Neural progenitor cell (in vitro differentiated cells): Measurements from ENCODE around the gene ANXA6. TPM values are rescaled to one million over a fixed set of nuclear protein-coding genes. Genes with fewer than 3 reads are reported as not detected.

ENCODE experiments used
- DNase-seq: peaks from one replicate; pipeline ENCODE4 v3.0.0-alpha.2; 2016; ENCODE audit warnings: low spot score
- H2AFZ ChIP-seq: fragments of 200-600 bp; sonication (generic); replicated peaks from 2 replicates; pipeline ENCODE4 v1.6.1; 2016; ENCODE audit warnings: antibody characterized with exemption
- H3F3A ChIP-seq: fragments of 200-600 bp; sonication (generic); 2 replicates; pipeline ENCODE4 v1.6.1; 2016; ENCODE audit warnings: antibody characterized with exemption, low read depth
- H3K27ac ChIP-seq: fragments of 200-600 bp; sonication (generic); 2 replicates; pipeline ENCODE4 v1.5.1; 2016; ENCODE audit warnings: mild to moderate bottlenecking
- H3K27me3 ChIP-seq: fragments of 200-600 bp; sonication (generic); 2 replicates; pipeline ENCODE4 v1.6.1; 2016; ENCODE audit warnings: mild to moderate bottlenecking, moderate library complexity
- H3K36me3 ChIP-seq: fragments of 200-600 bp; sonication (generic); 2 replicates; pipeline ENCODE4 v1.5.1; 2016
- H3K4me1 ChIP-seq: fragments of 200-600 bp; sonication (generic); 2 replicates; pipeline ENCODE4 v1.6.1; 2016; ENCODE audit warnings: mixed run types
- H3K4me2 ChIP-seq: fragments of 200-600 bp; sonication (generic); 2 replicates; pipeline ENCODE4 v1.6.1; 2016
- H3K4me3 ChIP-seq: fragments of 200-600 bp; sonication (generic); 2 replicates; pipeline ENCODE4 v1.5.1; 2016
- H3K79me2 ChIP-seq: fragments of 200-600 bp; sonication (generic); 2 replicates; pipeline ENCODE4 v1.6.1; 2016; ENCODE audit warnings: low read depth
- H3K9ac ChIP-seq: fragments of 200-600 bp; sonication (generic); 2 replicates; pipeline ENCODE4 v1.6.1; 2016
- H3K9me3 ChIP-seq: fragments of 200-600 bp; sonication (generic); 2 replicates; pipeline ENCODE4 v1.5.1; 2016; ENCODE audit warnings: low read depth
- H4K20me1 ChIP-seq: fragments of 200-600 bp; sonication (generic); 2 replicates; pipeline ENCODE4 v1.6.1; 2016; ENCODE audit warnings: low read depth
- H3K27ac Mint-ChIP-seq: 3 replicates; pipeline ENCODE4 v1.8.0; 2021; ENCODE audit warnings: mixed read lengths
- H3K27me3 Mint-ChIP-seq: 2 replicates; pipeline ENCODE4 v1.8.0; 2022; ENCODE audit warnings: low read depth, mild to moderate bottlenecking, inconsistent platforms, moderate library complexity, mixed read lengths; ENCODE audit not compliant: insufficient read depth
- H3K36me3 Mint-ChIP-seq: 3 replicates; pipeline ENCODE4 v1.8.0; 2021; ENCODE audit warnings: mixed read lengths
- H3K4me1 Mint-ChIP-seq: 3 replicates; pipeline ENCODE4 v1.8.0; 2021; ENCODE audit warnings: mixed read lengths
- H3K4me3 Mint-ChIP-seq: 3 replicates; pipeline ENCODE4 v1.8.0; 2021; ENCODE audit warnings: mild to moderate bottlenecking, moderate library complexity, mixed read lengths
- H3K9me3 Mint-ChIP-seq: 3 replicates; pipeline ENCODE4 v1.8.0; 2020; ENCODE audit warnings: mixed read lengths
- CTCF ChIP-seq: fragments of 200-600 bp; sonication (generic); IDR thresholded peaks from 2 replicates; pipeline ENCODE4 v1.5.1; 2017; ENCODE audit warnings: antibody characterized with exemption, mild to moderate bottlenecking
- EZH2 ChIP-seq: fragments of 200-600 bp; sonication (generic); IDR thresholded peaks from 2 replicates; pipeline ENCODE4 v1.6.1; 2017; ENCODE audit warnings: antibody characterized with exemption, mild to moderate bottlenecking, moderate library complexity
- EZH2phosphoT487 ChIP-seq: fragments of 200-600 bp; sonication (generic); IDR thresholded peaks from 2 replicates; pipeline ENCODE4 v1.6.1; 2017; ENCODE audit warnings: antibody characterized with exemption
- total RNA-seq: library from RNA; depleted of rRNA; stranded (reverse); fragments of >200 nt; gene quantifications from 2 replicates; pipeline ENCODE4 v1.2.3, GENCODE V29; 2015; ENCODE audit warnings: low replicate concordance

ANXA6 gene
- total RNA-seq, 1 donor from 2014 or later: 97.6 TPM

GRCh38 chr5:151104795-151105194, 52.8 kb downstream of the ANXA6 start:
- Histone ChIP-seq H3K79me2 (no peaks in the 10 kb centered on the region), H3K27me3 (no peaks in the 10 kb centered on the region), H3K36me3 (no peaks in the 10 kb centered on the region), H3K9me3 (no peaks in the 10 kb centered on the region), H3F3A (no peaks in the 10 kb centered on the region), H3K27ac (no peak overlapping the region), H3K4me1 (no peaks in the 10 kb centered on the region), H3K4me2 (no peak overlapping the region), H4K20me1 (no peaks in the 10 kb centered on the region), H3K9ac (no peak overlapping the region), H3K4me3 (no peak overlapping the region), H2AFZ (no peak overlapping the region)
- Mint-ChIP-seq H3K36me3 (peaks cover 46% of the 10 kb centered on the region), H3K9me3 (no peaks in the 10 kb centered on the region), H3K27ac (no peak overlapping the region), H3K4me3 (no peak overlapping the region), H3K27me3 (peaks cover 2% of the 10 kb centered on the region), H3K4me1 (no peaks in the 10 kb centered on the region)
- DNase-seq: no peak
- TF ChIP-seq EZH2phosphoT487: no peak
- no peak for TF ChIP-seq CTCF
- TF ChIP-seq EZH2: no peak

GRCh38 chr5:151101746-151102145, 55.8 kb downstream of the ANXA6 start:
- H3K9ac ChIP-seq: no peak overlapping the region
- no peak overlapping the region for H2AFZ ChIP-seq
- H3K4me1 Mint-ChIP-seq: no peaks in the 10 kb centered on the region
- peak overlapping the region; percentile 40 for H3K27ac Mint-ChIP-seq
- H3K36me3 ChIP-seq: no peaks in the 10 kb centered on the region
- H3K4me2 ChIP-seq: no peak overlapping the region
- H3K27me3 Mint-ChIP-seq: peaks cover 2% of the 10 kb centered on the region
- H3K9me3 Mint-ChIP-seq: no peaks in the 10 kb centered on the region
- DNase-seq: no peak
- no peaks in the 10 kb centered on the region for H3F3A ChIP-seq
- no peak overlapping the region for H3K27ac ChIP-seq
- no peak overlapping the region for H3K4me3 Mint-ChIP-seq
- no peak overlapping the region for H3K4me3 ChIP-seq
- no peaks in the 10 kb centered on the region for H3K9me3 ChIP-seq
- no peaks in the 10 kb centered on the region for H3K4me1 ChIP-seq
- H4K20me1 ChIP-seq: no peaks in the 10 kb centered on the region
- H3K27me3 ChIP-seq: no peaks in the 10 kb centered on the region
- TF ChIP-seq EZH2 (no peak), EZH2phosphoT487 (no peak), CTCF (no peak)
- no peaks in the 10 kb centered on the region for H3K79me2 ChIP-seq
- peaks cover 29% of the 10 kb centered on the region for H3K36me3 Mint-ChIP-seq

DNA sequence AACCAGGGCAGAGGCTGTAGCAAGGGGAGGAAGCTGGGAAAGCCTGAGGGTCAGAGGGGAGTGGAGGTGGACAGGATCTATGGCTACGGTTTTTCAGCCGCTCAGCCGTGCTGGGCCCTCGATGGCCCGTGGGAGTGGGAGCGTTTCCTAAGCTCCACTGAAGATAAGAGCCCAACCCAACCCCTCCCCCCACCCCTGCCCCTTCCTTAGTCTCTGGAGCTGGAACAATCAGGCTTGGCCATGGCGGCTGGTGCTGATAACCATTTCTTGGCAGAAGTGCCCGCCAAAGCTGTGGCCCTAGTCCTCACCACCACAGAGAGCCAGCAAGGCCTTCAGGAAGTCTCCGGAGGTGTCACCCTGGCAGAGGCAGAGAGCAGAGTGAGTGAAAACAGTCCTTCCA, 56.4 kb downstream of the ANXA6 start:
- Histone ChIP-seq H3K9ac (no peak overlapping the region), H3K27me3 (no peaks in the 10 kb centered on the region), H3K4me1 (peaks cover 1% of the 10 kb centered on the region), H3K27ac (no peak overlapping the region), H3F3A (no peaks in the 10 kb centered on the region), H3K9me3 (no peaks in the 10 kb centered on the region), H4K20me1 (no peaks in the 10 kb centered on the region), H3K4me3 (no peak overlapping the region), H3K4me2 (no peak overlapping the region), H3K79me2 (no peaks in the 10 kb centered on the region), H2AFZ (no peak overlapping the region), H3K36me3 (no peaks in the 10 kb centered on the region)
- Mint-ChIP-seq H3K36me3 (peaks cover 23% of the 10 kb centered on the region), H3K27ac (no peak overlapping the region), H3K27me3 (peaks cover 2% of the 10 kb centered on the region), H3K9me3 (no peaks in the 10 kb centered on the region), H3K4me3 (no peak overlapping the region), H3K4me1 (peaks cover 2% of the 10 kb centered on the region)
- no peak for DNase-seq
- TF ChIP-seq CTCF: no peak
- TF ChIP-seq EZH2: no peak
- no peak for TF ChIP-seq EZH2phosphoT487

DNA sequence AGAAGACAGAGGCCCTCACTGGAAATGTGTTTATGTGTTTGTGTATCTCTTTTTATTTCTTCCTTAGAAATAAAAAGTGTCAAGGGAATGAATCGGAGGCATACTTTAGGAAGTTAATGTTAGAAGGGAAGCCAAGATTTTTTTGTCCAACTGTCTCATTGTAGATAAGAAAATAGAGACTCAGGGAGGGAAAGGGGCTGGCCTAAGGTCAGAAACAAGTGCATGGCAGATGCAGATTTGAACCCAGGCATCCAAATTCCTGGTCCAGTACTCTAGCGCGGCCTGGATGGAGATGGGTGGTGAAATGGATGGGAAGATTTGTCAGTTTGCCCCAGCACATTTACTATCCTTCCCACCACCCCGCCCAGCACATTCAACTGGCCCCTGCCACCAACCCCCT, 56.9 kb downstream of the ANXA6 start:
- H3K4me3 Mint-ChIP-seq: no peak overlapping the region
- no peaks in the 10 kb centered on the region for H3K36me3 ChIP-seq
- no peaks in the 10 kb centered on the region for H3F3A ChIP-seq
- no peak for TF ChIP-seq EZH2
- no peak for TF ChIP-seq EZH2phosphoT487
- no peak for TF ChIP-seq CTCF
- no peak overlapping the region for H3K27ac Mint-ChIP-seq
- H4K20me1 ChIP-seq: no peaks in the 10 kb centered on the region
- no peaks in the 10 kb centered on the region for H3K79me2 ChIP-seq
- H3K36me3 Mint-ChIP-seq: peaks cover 21% of the 10 kb centered on the region
- H3K9ac ChIP-seq: no peak overlapping the region
- no peak for DNase-seq
- no peaks in the 10 kb centered on the region for H3K9me3 Mint-ChIP-seq
- peaks cover 5% of the 10 kb centered on the region for H3K4me1 ChIP-seq
- no peak overlapping the region for H2AFZ ChIP-seq
- peaks cover 7% of the 10 kb centered on the region for H3K4me1 Mint-ChIP-seq
- H3K27ac ChIP-seq: no peak overlapping the region
- no peaks in the 10 kb centered on the region for H3K27me3 ChIP-seq
- no peak overlapping the region for H3K4me3 ChIP-seq
- H3K4me2 ChIP-seq: no peak overlapping the region
- H3K9me3 ChIP-seq: no peaks in the 10 kb centered on the region
- peaks cover 5% of the 10 kb centered on the region for H3K27me3 Mint-ChIP-seq
